Measurements from ENCODE around the gene SMYD4.
"Not testable (repeated sequence)": the region's sequence is repeated elsewhere in the genome, so short reads cannot be mapped to it uniquely, and the experiment has no call there.

Gene SMYD4

DNA sequence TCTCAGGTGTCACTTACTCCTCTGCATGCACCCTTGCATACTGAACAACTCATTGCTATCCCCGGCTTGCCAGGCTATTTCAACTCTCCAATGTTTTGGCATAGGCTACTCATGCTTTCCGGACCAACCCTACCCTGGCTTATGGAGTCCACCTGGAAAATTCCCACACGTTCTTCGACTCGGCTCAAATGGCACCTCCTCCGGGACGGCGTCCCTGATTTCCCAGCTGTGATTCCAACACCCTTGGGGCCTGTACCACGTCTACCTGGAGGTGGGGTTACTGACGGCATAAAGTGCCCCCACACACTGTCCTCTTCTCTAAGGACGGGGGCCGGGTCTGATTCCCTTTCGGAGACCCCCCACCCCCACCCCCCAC lies 498 bp downstream of the SMYD4 start:
- DNase-seq = no peak

DNA sequence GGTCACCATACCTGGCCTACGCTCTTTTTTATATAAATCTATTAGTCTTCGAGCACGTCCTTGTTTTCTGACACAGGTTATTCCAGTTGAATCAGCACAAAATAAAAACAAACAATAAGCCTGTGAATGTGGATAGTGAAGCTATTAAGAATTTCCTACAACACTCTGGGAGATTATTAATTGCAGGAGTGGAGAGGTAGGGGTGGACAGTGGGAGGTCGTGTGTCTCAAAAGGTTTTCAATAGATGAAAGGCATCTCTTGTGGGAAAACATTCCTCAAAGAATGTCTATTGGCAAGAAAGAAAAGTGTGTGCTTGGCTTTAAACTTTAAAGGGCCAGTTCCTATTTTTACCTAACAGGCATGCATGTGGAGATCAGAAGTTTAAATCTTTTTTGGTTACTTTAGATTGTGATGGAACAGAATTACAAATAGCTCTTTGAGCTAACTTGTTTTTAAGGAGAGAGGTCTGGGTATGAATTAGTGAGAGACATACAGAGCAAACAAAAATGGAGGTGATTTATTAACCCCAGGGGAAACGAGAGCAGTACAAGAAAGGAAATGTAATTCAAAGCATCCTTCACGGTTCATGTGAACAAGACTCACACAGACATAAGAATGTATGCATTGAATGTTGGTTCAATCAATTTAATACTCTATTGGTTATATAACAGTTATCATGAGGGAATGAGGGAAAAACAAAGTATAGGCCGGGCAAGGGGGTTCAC lies 9.0 kb downstream of the SMYD4 start:
- no peak for DNase-seq

DNA sequence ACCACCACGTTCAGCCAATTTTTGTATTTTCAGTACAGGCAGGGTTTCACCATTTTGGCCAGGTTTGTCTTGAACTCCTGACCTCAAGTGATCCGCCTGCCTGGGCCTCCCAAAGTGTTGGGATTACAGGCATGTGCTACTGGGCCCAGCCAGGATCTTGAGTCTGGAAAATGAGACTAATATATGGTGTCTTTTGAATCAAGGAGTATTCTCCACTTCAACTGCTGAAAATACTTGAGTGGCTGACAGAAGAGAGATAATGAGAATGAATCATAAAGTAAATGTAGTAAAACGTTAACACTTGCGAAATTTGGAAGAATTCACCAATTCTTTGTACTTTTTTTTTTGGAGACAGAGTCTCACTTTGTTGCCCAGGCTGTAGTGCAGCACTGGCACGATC lies 16.6 kb downstream of the SMYD4 start:
- no peak for DNase-seq

DNA sequence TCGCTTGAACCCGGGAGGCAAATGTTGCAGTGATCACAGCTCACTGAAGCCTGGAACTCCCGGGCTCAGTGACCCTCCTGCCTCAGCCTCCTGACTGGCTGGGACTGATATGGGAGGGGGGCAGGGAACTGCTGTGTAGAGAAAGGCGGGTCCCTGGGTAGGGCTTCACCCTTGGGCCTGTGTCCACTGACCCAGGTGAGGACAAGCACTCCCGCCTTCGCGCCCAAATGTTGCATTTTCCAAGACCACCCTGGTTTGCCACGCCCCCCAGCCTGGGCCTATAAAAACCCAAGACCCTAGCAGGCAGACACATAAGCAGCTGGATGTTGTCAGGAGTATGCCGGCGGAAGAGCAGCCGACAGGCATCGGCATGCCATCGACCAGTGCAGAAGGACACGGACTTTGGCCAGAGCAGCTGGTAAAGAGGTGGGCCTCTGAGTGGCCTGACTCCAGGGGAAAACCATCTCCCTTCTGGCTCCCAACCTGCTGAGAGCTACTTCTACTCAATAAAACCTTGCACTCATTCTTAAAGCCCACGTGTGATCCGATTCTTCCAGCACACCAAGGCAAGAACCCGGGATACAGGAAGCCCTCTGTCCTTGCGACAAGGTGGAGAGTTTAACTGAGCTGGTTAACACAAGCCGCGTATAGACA lies 19.1 kb downstream of the SMYD4 start:
- no peak for DNase-seq

DNA sequence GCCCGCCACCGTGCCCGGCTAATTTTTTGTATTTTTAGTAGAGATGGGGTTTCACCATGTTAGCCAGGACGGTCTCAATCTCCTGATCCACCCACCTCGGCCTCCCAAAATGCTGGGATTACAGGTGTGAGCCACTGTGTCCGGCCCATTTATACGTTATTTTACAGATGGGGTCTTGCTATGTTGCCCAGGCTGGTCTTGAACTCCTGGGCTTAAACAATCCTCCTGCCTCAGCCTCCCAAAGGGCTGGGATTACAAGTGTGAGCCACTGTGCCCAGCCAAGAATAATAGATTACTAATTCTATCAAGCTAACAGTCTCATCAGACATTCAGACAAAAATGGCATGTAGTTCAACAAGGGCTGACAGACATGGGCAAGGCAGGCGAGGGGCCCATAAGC lies 19.9 kb downstream of the SMYD4 start:
- not testable (repeated sequence) for DNase-seq

DNA sequence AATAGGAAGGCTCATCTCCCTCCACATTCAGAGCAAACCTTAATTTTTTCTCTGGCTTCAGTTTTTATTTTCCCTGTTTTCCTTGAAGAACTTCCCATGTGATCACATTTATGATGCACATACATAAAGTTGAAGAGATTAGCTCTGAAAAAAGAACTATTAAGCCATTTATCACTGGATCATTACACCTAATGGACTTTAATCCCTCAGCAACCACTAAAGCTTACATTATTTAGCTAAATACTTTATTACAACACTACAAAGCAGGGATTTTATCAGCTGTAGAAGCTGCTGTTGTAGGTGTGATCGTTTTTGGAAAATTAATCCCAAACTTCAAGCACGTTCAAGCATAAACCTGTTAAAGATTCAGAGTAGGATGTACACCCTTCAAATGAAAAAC lies 21.1 kb downstream of the SMYD4 start:
- DNase-seq = no peak

DNA sequence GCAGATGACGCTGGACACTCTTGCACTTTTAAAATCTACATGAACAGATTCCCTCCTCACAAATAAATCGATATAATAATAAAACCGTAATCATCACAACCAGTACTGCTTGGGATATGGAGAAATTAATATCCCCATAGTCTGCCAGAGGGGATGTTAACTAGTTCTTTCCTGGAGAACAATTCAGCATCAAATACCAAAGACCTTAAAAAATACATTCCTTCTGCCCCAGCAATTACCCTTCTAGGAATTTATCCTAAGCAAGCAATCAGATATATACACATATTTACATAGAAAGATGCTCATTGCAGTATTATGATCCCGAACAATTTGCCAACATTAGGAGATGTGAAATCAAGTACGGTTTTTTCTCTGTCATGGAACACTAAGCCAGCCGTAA lies 21.8 kb downstream of the SMYD4 start:
- DNase-seq = no peak

DNA sequence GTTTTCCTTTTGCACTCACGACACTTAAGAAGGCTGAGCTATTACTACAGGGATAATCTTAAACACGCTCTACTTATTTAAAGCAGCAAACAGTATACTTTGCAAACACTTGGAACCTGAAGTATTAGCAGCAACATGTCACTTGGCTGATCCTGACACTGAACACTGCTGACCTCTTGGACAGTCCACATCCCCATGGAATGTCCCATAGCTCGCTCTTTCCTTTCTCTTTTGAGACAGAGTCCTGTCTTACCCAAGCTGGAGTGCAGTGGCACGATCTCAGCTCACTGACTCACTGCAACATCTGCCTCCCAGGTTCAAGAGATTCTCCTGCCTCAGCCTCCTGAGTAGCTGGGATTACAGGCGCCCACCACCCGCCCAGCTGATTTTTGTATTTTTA lies 26.4 kb downstream of the SMYD4 start:
- no peak for DNase-seq

DNA sequence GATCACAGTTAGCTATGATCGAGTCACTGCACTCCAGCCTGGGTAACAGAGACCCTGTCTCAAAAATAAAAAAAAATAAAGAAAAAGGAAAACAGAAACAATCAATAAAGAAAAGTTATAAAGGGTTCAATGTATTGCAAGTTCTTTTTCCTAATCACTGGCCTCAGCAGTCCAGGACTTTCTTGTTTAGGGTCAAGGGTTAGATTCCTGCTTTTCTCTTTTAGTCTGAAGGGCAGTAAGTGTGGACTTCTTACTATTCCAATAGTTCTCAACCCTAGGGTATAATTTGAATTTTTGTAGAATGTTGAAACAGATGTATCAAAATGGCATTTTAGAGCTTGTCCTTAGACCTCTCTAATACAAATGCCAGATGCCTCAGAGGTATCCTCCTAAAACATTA lies 27.3 kb downstream of the SMYD4 start:
- no peak for DNase-seq

DNA sequence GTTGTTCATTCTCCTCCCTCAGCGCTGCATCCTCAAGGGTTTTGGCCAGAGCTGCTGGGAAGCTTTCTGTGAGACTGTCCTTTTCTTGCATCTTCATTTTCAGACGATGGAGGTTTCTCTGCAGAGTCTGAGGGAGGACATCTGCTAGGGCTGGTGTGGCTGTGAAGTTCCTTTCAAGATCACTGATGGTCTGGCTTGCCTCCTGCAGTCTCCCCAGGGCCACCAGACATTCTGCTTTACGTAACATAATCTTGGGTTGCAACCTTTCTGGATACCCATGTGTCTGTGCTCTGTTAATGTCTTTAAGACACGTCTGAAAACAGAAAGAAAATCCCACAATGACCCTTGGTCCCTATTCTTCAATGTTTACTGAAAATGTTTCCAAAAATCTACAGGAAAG lies 29.0 kb downstream of the SMYD4 start:
- no peak for DNase-seq

DNA sequence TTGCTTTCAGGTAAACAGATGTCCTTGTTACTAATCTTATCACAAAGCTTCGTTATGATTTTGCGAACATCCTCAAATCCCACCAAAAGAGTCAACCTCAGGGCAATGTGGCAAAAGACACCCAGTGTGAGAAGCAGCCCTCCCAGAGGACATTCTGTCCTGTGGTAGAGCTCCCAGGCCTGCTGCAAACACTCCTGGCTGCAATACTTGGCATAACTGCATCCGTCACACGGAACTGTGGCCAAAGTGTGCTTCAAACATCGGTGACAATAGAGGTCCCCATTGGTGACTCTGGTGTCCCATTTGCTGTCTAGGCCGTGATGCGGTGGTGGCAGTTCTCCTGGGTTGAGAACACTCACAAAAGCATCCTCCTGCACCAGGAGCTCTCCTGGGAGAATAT lies 29.5 kb downstream of the SMYD4 start:
- no peak for DNase-seq

DNA sequence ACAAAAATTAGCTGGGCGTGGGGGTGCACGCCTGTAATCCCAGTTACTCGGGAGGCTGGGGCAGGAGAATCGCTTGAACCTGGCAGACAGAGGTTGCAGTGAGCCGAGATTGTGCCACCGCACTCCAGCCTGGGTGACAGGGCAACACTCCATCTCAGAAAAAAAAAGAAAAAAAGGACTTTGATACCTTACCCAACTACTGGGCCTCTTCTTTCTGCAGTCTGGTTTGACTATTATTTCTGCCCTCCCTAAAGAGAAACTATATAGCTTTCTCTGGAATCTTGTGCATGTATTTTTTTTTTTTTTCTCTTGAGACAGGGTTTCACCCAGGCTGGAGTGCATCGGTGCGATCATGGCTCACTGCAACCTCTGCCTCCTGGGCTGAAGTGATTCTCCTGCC lies 31.9 kb downstream of the SMYD4 start:
- not testable (repeated sequence) for DNase-seq

DNA sequence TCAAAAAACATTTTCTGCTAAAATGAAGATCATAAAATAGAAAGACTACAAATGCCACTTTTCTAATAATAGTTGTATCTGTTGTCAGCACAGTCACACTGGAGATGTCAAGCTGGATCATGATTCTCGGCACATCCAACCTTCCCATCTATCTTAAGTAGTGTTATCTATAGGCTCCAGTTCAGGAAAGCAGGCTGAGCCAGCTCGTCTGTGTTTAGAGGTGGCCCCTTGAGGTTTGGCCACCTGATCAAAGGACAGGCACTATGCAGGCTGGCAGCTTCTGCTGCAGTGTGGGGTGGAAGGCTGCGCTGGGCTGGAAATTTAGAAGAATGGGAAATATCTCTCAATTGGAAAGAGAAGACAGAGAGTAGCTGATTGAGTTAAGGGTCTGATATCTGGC lies 32.4 kb downstream of the SMYD4 start:
- no peak for DNase-seq

DNA sequence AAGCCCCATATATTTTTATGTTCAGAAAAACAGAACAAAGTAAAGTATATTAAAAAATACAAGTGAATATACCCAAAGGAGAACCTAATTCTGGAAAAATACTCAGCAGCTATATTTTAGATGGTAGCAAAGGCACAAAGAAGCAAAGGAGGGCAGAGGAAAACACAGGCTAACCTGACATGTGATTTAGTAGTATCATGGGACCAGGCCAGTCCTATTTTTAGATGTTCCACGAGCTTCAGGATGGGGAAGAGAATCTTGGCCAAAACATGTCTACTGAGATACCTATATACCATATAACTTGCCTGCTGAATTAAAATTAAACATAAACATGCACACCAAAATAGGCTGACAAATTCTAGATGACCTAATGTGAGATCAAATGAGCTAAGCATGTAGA lies 32.9 kb downstream of the SMYD4 start:
- DNase-seq = no peak

DNA sequence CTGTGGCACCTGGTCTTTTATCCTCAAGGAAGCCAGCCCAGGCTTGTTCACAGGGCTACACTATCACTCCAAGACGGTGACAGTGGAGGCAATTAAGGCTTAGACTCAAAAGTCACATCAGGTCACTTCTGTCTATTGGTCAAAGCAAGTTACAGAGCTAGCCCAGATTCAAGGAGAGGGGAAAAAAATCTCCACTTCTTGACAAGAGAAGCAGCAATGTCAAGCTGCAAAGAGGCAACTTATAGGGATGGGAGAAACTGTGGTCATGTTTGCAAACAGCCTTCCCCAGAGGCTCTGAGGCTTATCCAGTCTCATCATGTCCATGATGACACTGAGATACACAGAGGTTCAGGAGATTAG lies 36.3 kb downstream of the SMYD4 start:
- DNase-seq = no peak

DNA sequence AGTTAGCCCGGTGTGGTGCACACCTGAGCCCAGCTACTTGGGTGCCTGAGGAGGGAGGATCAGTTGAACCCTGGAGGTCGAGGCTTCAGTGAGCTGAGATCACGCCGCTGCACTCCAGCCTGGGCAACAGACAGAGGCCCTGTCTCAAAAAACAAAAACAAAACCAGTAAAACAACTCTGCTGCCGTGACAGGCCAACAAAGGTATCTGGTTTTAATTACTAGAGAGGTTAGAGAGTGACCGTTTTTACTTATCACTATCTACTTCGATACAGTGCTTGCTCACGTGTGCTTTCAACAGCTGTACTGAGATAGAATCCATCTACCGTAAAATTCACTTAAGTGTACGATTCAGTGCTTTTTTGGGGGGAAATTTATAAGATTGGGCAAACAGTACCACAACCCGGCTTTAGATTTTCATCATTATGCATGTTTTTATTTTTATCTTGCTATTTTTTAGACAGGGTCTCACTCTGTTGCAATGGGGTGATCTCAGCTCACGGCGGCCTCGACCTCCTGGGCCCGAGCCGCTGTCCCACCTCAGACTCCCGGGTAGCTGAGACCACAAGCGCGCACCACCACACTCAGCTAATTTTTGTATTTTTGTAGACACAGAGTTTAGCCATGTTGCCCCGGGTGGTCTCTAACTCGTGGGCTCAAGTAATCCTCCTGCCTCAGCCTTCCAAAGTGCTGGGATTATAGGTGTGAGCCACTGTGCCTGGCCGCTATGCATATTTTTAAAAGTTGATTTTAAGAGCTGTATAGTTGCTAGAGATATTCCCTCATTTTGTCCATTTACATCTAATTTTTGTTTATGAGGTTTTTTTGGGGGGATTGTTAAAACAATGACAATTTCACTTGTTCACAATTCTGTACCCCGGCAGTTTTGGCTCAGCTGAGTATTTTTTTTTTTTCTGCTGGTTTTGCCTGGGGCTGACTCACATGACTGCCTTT lies 36.9 kb downstream of the SMYD4 start:
- DNase-seq = no peak

DNA sequence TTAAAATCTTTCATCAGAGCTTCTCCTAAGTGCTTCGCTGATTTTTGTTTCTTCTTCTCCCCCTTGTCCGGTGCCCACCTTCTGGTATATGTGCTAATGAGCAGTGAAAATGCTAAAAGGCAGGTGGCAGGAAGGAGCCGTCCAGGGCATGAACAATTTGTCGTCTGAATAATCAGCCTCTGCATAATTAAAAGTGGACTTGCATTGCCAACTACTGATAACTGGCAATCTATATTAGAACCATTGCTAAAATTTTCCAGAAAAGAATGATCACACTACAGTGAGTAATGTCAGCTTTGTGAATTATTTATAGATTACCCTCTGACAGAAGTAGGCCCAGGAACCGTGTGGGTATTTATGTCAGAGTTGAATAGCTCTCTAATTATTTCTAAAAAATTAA lies 39.8 kb downstream of the SMYD4 start:
- no peak for DNase-seq

DNA sequence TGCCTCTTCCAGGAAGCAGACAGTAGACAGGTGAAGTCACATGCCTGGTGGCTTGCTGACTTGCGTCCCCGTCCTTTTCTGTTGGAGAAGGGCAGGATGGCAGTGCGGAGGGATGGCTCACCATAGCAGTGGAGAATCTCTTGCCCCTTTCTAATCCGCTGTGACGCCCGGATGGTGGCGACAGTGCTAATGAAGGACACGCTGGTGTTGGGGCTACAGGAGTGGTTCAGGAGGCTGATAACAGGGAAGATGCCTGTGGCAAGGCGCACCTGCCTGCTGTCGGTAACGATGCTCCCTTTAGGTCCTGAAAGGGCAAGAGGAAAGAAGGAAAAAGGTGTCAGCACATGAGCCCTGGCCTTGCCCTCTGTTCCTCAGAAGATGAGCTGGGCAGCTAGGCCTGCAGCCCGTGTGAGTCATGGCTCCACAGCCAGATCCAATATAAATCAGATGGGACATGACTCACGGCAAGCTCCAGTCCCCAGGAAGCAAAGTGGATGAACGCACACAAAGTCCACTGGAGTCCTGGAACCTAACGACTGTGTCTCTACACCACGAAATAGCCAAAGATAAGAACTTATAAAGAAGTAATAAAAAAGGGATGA lies 42.3 kb downstream of the SMYD4 start:
- no peak for DNase-seq

DNA sequence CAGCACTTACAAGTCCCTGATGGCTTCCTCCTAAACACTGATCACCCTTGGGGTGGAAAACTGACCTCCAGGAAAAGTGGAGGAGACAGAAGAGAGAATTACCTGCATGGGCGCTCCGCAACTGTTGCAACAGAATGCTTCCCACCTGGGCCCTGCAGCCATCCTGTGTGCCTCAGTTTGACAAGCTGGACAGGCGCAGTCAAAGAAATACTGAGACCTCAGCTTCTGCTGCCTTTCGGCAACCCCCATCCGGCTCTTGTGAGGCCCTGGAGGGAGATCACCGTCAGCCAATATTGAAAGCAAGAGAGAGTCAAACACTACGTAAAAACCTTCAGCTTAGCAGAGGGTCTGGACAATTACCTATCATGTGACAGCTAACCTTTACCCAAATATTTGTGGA lies 43.0 kb downstream of the SMYD4 start:
- DNase-seq = no peak

DNA sequence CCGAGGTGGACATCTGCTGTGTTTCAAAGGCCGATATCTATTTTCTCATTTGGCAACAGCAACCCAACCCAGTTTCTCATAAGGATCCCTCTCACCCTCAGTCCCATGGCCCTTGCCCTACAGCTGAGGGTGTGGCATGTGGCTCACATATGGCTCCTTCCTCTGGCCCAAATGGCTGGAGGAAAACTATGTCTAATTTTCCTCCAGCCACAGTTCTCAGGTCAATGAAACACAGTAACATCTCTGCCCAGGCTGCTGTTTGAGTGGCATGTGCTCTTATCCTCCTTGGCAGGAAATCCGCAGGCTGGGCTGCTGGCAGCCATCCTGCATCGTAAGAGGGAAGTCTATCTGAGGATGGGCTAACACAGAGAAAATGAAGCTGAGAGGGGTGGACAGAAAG lies 43.8 kb downstream of the SMYD4 start:
- DNase-seq = no peak

DNA sequence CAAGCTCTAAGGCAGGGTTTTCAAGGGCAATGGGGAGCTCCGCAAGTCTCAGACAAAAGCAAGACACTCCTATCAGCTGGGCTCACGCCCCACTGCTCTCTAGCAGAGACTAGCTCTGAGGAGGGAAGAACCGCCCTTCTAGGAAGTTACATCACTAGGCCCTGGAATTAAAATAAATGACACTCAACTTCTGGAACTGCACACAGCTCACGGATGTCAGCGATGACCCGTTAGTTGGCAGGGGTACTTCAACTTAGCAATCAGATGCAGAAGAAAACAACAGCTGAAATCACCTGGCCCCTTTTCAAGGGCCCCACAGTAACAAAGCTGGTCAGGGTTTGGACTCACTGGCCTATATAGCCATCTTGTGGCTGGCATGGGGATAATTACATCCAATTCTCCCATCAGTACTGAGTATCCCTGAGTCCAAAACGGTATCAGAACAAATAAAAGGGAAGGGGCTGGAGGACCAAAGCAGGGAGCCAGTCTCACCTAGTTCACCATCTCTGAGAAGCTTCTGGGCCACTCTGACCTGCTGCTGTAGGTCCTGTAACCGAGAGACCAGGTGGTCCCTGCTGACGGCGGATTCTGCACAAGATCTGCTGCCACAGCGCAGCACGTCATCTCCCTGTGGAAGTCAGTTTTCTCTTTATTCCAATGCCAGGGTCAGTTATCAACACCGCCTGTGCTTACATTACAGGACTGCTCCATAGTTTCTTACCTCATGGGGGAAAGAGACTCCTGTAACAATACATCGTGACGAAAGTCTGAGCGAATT lies 45.7 kb downstream of the SMYD4 start:
- no peak for DNase-seq

DNA sequence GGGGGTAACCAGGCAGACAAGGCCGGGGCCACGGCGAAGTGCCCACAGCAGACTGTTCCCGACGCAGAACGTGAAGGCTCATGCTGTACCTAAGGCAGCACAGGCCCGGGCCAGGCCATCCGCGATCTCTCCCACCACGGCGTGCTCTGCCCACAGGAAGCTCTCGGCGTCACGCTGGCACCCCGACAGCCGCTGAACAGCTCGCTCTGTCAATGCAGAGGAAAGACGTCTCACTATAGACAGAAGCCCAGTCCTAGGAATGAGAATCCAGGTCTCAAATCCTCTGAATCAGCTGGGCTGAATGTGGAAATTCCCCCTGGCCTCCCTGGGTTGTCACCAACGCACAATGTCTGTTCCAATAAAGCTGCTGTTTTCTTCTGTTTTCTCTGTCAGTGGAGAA lies 46.4 kb downstream of the SMYD4 start:
- no peak for DNase-seq

DNA sequence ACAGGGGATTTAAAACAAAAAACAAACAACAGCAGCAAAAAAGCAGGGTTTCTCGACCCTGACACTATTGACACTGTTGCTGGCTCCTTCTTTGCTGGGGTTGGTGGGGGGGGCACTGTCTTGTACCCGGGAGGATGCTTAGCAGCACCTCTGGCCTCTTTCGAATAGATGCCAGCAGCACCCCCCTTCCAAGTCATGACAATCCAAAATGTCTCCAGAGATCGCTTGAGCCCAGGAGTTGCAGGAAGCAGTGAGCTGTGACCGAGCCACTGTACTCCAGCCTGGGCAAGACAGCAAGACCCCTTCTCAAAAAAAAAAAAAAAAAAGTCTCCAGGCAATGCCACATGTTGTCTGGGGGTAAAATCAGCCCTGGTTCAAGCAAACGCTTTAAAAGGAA lies 47.5 kb downstream of the SMYD4 start:
- DNase-seq = no peak

All from NCI-H1436 (cell line).